ENCODE measurements around the gene BCAT1. TPM values are rescaled to one million over a fixed set of nuclear protein-coding genes. Genes with fewer than 3 reads are reported as not detected.
A peak's percentile ranks its signal among the peaks of the same experiment; 100 is the strongest.

The BCAT1 gene
- total and polyA plus RNA-seq, 2 of the 8 experiments (the other 6 are each of a cell fraction or from before 2014, with no cell fraction given) = 19.7 to 263 TPM

GRCh38 chr12:24948757-24949722 is at the start of gene BCAT1 (continued):
- TF ChIP-seq PHF8 (conservative IDR thresholded peaks at IDR 0.05; ENCODE audit: low read depth, low read length) (peak; percentile 72), SIN3A (conservative IDR thresholded peaks at IDR 0.05 in 1 of 2, IDR thresholded peaks at IDR 0.05 in 1 of 2; ENCODE audit: low read depth in 1 of 2, low read length in 2 of 2) (peak; percentile 36 to 91; a peak in 2 of 4 replicates), KDM5A (IDR thresholded peaks at IDR 0.05; ENCODE audit: low read length) (no peak), ASH2L (IDR thresholded peaks at IDR 0.05; ENCODE audit: low read length) (peak; percentile 91), CREB1 (IDR thresholded peaks at IDR 0.05) (peak; percentile 45; the same call in 1 of the 2 replicates), KDM1A (IDR thresholded peaks at IDR 0.05; ENCODE audit: borderline replicate concordance, low read length) (peak; percentile 36; the same call in 1 of the 2 replicates), POLR2A (IDR thresholded peaks at IDR 0.05; ENCODE audit: control extremely low read depth in 1 of 2, low read depth in 2 of 2, low read length in 2 of 2) (peak; percentile 78 to 90)

Measured in H1 (cell line).